GM10266 (cell line): Measurements from ENCODE around the gene POLR2L.

Source experiments
- DNase-seq: peaks from one replicate; pipeline ENCODE4 v3.0.0; 2012; ENCODE audit errors: extremely low spot score
- TF ChIP-seq, protein P1 (sequence below): IDR thresholded peaks from 2 replicates; pipeline ENCODE4 v1.5.1; 2012; ENCODE audit warnings: mild to moderate bottlenecking, low read depth; ENCODE audit not compliant: control insufficient read depth, insufficient read depth; ENCODE audit errors: missing control alignments

Gene POLR2L

DNA sequence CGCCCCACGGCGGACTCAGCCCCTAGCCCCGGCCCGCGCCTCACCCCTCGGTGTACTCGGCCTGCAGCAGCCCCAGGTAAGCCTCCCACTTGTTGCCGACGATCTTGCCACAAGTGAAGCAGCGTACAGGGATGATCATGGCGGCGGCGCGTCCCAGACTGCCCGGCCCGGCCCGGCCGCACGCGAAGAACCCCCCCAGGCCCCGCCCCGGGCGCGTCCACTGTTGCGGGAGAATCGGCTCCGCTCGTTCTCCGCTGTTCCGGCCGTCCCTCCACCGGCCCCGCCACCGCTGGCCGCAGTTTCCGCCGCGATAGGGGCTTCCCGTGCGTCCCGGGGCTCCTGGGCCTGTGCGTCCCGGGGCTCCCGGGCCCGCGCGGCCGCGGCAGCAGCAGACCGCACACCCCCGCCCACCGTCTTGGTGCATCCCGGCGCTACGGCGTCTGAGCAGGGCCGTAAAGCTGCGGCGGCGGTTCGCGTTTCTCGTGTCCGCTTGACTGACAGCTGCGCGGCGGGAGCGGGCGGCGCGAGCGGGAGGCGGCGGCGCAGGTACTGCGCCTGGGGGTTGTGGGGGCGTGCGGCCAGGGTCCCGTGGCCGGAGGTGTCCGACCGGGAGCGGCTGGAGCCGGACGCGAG, at the start of gene POLR2L, which contains the start of gene TSPAN4:
TSS of gene POLR2L (minus strand) at position 160 of the 633 bp plus-strand sequence. CDS start at position 139, 21 bp downstream.
TSS of gene TSPAN4 (plus strand) at position 483 of the 633 bp plus-strand sequence. CDS start 7,453 bp downstream, outside the sequence.
- peak; percentile 98 for DNase-seq
- TF ChIP-seq, protein P1, sequence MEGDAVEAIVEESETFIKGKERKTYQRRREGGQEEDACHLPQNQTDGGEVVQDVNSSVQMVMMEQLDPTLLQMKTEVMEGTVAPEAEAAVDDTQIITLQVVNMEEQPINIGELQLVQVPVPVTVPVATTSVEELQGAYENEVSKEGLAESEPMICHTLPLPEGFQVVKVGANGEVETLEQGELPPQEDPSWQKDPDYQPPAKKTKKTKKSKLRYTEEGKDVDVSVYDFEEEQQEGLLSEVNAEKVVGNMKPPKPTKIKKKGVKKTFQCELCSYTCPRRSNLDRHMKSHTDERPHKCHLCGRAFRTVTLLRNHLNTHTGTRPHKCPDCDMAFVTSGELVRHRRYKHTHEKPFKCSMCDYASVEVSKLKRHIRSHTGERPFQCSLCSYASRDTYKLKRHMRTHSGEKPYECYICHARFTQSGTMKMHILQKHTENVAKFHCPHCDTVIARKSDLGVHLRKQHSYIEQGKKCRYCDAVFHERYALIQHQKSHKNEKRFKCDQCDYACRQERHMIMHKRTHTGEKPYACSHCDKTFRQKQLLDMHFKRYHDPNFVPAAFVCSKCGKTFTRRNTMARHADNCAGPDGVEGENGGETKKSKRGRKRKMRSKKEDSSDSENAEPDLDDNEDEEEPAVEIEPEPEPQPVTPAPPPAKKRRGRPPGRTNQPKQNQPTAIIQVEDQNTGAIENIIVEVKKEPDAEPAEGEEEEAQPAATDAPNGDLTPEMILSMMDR = no peak

DNA sequence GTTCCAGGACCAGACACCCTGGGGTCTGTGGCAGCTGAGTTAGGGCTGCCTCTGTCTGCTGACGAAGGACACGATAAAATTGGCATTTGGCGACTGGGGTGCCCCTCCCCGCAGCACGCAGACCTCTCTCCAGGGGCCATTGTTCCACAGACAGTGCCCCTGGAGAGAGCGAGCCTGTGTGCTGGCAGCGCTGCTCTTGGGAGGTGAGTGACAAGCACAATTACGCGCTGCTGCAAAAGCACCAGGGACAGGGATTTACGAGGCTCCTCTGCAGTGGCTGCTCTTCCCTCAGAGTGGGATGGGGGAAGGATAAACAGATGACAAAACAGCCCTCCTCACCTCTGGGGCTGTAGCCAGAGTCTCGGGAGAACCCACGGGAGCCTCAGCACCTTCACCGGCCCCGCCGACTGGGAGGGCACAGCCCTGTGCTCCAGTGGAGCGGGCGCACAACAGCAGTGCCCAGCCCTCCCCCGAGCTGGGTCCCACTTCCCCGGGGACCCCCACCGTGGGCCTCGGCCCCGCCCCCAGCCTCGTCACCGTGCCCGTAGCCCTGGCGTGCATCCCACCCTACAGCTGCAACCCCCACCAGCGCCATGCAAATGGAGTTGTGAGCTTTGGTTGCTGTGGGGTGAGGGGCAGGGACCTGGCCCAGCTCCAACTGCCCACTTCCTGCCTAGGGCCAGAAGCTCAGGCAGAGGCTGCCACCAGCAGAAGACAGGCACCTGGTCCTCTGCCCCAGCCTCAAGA, 48.6 kb upstream of the POLR2L start:
- TF ChIP-seq, protein P1 = no peak
- DNase-seq = no peak

DNA sequence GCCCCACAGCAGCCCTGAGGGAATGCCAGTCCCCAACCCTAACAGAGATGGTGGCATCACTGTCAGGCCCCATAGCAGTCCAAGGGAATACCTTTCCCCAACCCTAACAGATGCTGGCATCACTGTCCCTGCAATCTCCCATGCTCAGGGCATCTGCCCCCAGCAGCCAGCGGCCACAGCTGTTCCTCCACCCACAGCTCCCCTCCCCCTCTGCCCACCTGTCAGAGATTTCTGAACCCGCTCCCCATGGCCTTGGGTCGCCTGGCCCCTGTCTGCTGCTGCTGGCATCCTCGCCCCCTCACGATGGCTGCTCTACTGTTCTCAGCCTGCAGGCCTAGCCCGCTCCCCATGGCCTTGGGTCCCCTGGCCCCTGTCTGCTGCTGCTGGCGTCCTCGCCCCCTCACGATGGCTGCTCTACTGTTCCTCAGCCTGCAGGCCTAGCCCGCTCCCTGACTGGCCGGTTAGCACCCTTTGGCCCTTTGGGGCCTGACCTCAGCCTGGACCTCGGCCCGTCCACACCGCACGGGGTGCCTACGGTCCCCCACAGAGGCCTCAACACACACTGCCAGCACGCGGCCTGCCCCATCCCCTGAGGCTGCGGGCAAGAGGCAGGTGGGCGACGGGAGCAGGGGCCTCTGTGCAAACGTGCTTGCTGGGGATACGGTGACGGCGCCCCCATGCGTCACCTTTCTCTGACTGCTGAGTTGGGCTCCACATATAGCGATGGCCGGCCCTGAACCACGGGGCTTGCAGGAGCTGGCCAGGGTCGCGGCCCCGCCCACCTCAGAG, 47.6 kb upstream of the POLR2L start:
- TF ChIP-seq, protein P1 = no peak
- no peak for DNase-seq

DNA sequence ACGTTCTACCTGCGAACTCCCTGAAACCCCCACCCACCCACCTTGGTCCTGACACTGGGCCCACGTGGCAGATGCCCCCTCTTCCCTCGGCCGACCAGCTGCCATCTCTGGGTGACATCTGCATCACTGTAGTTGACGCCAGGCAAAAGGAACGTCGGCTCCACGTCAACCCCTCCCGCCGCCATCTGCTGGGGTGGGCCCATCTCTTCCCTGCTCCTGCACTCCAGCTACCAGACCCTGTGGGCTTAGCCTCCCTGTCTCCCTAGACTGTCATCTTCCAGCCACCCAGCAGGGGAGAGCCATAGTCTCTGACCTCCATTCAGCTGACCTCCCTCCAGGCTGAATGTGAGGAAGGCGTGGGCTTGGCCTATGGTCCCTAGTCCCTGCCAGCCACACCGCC, 46.9 kb upstream of the POLR2L start:
- DNase-seq = no peak
- TF ChIP-seq, protein P1 = no peak

DNA sequence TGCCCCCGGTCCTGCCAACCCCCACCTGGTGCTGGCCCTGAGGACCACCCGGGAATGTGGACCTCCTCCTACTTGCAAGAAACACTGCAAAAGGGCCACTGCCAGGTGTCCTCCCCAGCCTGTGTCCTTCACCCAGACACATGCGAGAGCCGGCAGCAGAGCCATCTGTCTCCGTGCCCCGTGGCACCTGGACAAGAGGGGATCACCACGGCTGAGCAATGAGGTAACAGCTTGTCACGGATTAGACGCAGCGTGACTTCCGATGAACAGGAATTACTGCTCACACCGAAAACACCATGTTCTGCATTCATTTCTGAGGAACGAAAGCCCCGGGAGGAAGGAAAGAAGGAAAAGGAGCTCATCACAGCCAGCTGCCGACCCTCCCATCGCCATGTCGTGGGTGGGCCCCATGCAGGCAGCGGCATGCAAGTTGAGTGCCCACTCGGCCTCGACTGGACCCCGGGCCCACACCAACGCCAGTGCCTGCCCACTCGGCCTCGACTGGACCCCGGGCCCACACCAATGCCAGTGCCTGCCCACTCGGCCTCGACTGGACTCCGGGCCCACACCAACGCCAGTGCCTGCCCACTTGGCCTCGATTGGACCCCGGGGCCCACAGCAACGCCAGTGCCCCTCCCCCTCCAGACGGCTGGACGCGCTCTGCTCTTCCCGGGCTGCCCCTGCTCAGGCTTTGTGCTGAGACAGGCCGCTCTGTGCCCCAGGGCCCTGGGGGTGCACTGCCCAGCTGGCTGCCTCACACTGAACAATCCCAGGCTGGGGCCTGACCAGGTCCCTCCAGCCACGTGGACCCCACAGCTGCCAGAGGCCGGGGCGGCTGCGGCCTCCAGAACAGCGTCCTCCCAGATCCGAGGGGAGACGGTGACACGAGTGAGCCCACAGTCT, 46.2 kb upstream of the POLR2L start:
- DNase-seq = no peak
- TF ChIP-seq, protein P1 = no peak

DNA sequence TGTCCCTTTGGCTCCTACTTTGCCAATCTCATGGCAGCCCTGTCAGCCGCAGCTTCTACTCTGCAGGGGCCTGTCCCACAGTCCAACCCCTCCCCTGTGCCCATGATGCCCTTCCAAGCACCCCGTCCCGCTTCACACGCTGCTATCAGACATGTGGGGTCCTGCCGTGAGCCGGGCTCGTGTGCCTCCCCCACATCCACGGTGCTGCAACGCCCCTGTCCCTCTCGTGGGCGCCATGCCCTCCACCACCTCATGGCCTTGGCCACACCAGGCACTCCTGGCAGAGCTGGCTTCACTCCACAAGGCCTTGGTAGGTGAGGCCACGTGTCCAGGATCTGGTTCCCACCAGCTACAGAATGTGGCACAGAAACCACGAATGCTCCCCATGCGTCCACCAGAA, 45.3 kb upstream of the POLR2L start:
- no peak for DNase-seq
- TF ChIP-seq, protein P1 = no peak
